ENCODE results near the gene KLK2. TPM values are rescaled to one million over a fixed set of nuclear protein-coding genes. Genes with fewer than 3 reads are reported as not detected.

The KLK2 gene
- polyA plus RNA-seq, 3 donors = not detected

DNA sequence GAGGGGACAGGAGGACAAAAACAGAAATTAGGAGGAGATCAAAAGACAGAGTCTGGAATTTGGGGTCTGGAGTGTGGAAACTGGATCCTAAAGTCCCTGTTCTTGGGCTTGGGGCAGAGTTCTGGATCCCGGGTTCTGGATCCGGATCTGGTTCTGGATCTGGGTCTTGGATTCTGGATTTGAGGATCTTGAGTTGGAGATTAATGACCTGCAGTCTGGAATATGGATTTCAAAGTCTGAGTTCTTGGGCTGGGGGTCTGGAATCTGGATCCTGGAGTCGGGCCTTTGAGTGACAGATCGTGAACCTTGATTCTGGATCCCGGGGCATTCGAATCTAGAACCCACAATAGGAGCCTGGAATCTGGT lies 39.5 kb upstream of the KLK2 start:
- no peak overlapping the region for H3K27ac ChIP-seq (ENCODE audit: low read depth in 1 of 2, low read length in 2 of 2)
- WGBS (ENCODE audit: insufficient coverage) = 96% methylated on average over 6 of the region's 6 CpGs
- H4K20me1 ChIP-seq (ENCODE audit: insufficient read depth, low read length) = no peaks in the 10 kb centered on the region
- peaks cover 12 to 38% of the 10 kb centered on the region in 2 donors for H3K27me3 ChIP-seq (ENCODE audit: control insufficient read depth in 2 of 2, insufficient read depth in 2 of 2, low read length in 2 of 2)
- H3K9ac ChIP-seq (ENCODE audit: insufficient read depth, low read length, poor library complexity, severe bottlenecking) = no peak overlapping the region
- H3K27me3 Mint-ChIP-seq (ENCODE audit: low read depth in 3 of 3) = peaks cover 50 to 69% (median 54%) of the 10 kb centered on the region in 3 donors
- H3K79me2 ChIP-seq (ENCODE audit: insufficient read depth, low read length) = no peaks in the 10 kb centered on the region
- H3K9me3 Mint-ChIP-seq = peaks cover 0 to 6% (median 0%) of the 10 kb centered on the region in 7 donors
- no peak overlapping the region for H3K27ac Mint-ChIP-seq
- peaks cover 0 to 2% of the 10 kb centered on the region in 2 donors for H3K36me3 Mint-ChIP-seq
- H3K4me3 ChIP-seq (replicated peaks in 1 of 3; ENCODE audit: low read depth in 2 of 3, low read length in 3 of 3) = no peak overlapping the region
- intact Hi-C loops (cut with micrococcal nuclease) = no loop called here
- no peak overlapping the region for H3K4me2 ChIP-seq (replicated peaks; ENCODE audit: extremely low read depth, low read length, poor library complexity, severe bottlenecking)
- H3K4me3 Mint-ChIP-seq = peak overlapping the region in 1 of 2 donors; percentile 43
- no peak for DNase-seq
- peaks cover 13% of the 10 kb centered on the region for H3K4me1 Mint-ChIP-seq
- peaks cover 8 to 11% of the 10 kb centered on the region in 2 donors for H3K4me1 ChIP-seq (ENCODE audit: control insufficient read depth in 1 of 2, insufficient read depth in 2 of 2, low read length in 2 of 2)
- no peak for TF ChIP-seq CTCF (IDR thresholded peaks at IDR 0.05)
- H3K36me3 ChIP-seq (replicated peaks in 1 of 2; ENCODE audit: control insufficient read depth in 1 of 2, insufficient read depth in 2 of 2, low read length in 2 of 2) = no peaks in the 10 kb centered on the region
- no peaks in the 10 kb centered on the region for H3K9me3 ChIP-seq (replicated peaks in 1 of 2; ENCODE audit: control insufficient read depth in 1 of 2, insufficient read depth in 1 of 2, low read length in 2 of 2)
- no peak overlapping the region for H2AFZ ChIP-seq (ENCODE audit: insufficient read depth, low read depth, low read length, poor library complexity, severe bottlenecking)

DNA sequence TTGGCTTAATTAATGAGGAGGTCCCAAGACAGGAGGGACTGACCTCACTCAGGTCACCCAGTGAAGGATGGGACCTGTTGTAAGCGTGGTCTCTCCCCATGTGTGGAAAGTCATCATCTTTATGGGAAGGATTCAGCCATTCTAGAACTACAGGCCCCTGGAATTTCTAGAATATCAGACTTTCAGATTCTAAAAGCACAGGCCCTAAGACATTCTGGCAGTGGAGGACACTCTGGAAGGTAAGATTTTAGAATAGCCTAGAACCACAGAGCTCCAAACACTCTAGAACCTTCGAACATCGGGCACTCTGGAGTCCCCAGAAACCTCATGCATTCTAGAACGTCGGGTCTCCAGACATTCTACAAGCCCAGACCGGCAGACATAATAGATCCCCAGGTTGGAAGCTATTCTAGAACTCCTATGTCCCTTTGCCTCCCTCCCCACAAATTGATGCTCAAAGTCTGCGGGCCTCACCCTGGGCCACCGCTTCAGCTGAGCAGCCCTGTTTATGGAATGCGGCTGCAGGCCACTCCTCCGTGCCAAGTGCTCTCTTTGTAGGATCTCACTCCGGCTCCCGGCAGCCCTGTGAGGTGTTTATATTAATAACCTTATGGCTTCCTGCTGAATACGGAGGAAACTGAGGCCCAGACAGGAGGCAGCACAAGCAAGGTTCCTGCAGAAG lies 38.0 kb upstream of the KLK2 start:
- H2AFZ ChIP-seq (ENCODE audit: insufficient read depth, low read depth, low read length, poor library complexity, severe bottlenecking) = peak overlapping the region; percentile 84
- H3K27ac ChIP-seq (ENCODE audit: low read depth in 1 of 2, low read length in 2 of 2) = no peak overlapping the region
- H4K20me1 ChIP-seq (ENCODE audit: insufficient read depth, low read length) = no peaks in the 10 kb centered on the region
- H3K36me3 ChIP-seq (replicated peaks in 1 of 2; ENCODE audit: control insufficient read depth in 1 of 2, insufficient read depth in 2 of 2, low read length in 2 of 2) = no peaks in the 10 kb centered on the region
- peaks cover 0 to 8% (median 0%) of the 10 kb centered on the region in 7 donors for H3K9me3 Mint-ChIP-seq
- peak overlapping the region; percentile 79 to 95 for H3K4me3 Mint-ChIP-seq
- intact Hi-C loops (cut with micrococcal nuclease) = no loop called here
- 27% methylated on average over 3 of the region's 13 CpGs for WGBS (ENCODE audit: insufficient coverage)
- H3K36me3 Mint-ChIP-seq = peaks cover 0 to 2% of the 10 kb centered on the region in 2 donors
- no peak for DNase-seq
- peak overlapping the region; percentile 40 to 77 (median 50) for H3K4me3 ChIP-seq (replicated peaks in 1 of 3; ENCODE audit: low read depth in 2 of 3, low read length in 3 of 3)
- H3K27me3 Mint-ChIP-seq (ENCODE audit: low read depth in 3 of 3) = peaks cover 50 to 78% (median 55%) of the 10 kb centered on the region in 3 donors
- H3K9ac ChIP-seq (ENCODE audit: insufficient read depth, low read length, poor library complexity, severe bottlenecking) = peak overlapping the region; percentile 54
- peaks cover 13% of the 10 kb centered on the region for H3K4me1 Mint-ChIP-seq
- no peaks in the 10 kb centered on the region for H3K9me3 ChIP-seq (replicated peaks in 1 of 2; ENCODE audit: control insufficient read depth in 1 of 2, insufficient read depth in 1 of 2, low read length in 2 of 2)
- H3K27ac Mint-ChIP-seq = peak overlapping the region in 1 of 7 donors; percentile 5
- H3K27me3 ChIP-seq (ENCODE audit: control insufficient read depth in 2 of 2, insufficient read depth in 2 of 2, low read length in 2 of 2) = peaks cover 12 to 38% of the 10 kb centered on the region in 2 donors
- TF ChIP-seq CTCF (IDR thresholded peaks at IDR 0.05) = no peak
- no peaks in the 10 kb centered on the region for H3K79me2 ChIP-seq (ENCODE audit: insufficient read depth, low read length)
- peaks cover 8 to 11% of the 10 kb centered on the region in 2 donors for H3K4me1 ChIP-seq (ENCODE audit: control insufficient read depth in 1 of 2, insufficient read depth in 2 of 2, low read length in 2 of 2)
- peak overlapping the region; percentile 81 for H3K4me2 ChIP-seq (replicated peaks; ENCODE audit: extremely low read depth, low read length, poor library complexity, severe bottlenecking)

Data from CD14-positive monocyte (primary cell).